GM19467 (cell line): ENCODE data around the gene HAS3.
"Not testable (repeated sequence)": the region's sequence is repeated elsewhere in the genome, so short reads cannot be mapped to it uniquely, and the experiment has no call there.

Source experiments
- ATAC-seq: cut with Tn5 transposase; IDR thresholded peaks from one replicate; pipeline ENCODE4 v1.9.1; 2021; ENCODE audit warnings: mild to moderate bottlenecking, moderate library complexity; ENCODE audit not compliant: unreplicated experiment

Gene HAS3

GRCh38 chr16:69115837-69116236, 10.4 kb downstream of the HAS3 start:
- no peak for ATAC-seq

GRCh38 chr16:69116256-69116875, 10.9 kb downstream of the HAS3 start:
- no peak for ATAC-seq

- no peak for ATAC-seq
Measured at GRCh38 chr16:69116906-69117305, 11.5 kb downstream of the HAS3 start.

GRCh38 chr16:69118468-69118867, 13.0 kb downstream of the HAS3 start:
- no peak for ATAC-seq

GRCh38 chr16:69118994-69119393, 13.5 kb downstream of the HAS3 start:
- no peak for ATAC-seq

GRCh38 chr16:69119536-69119935, 14.1 kb downstream of the HAS3 start:
- no peak for ATAC-seq

- ATAC-seq: no peak
Measured at GRCh38 chr16:69120096-69120664, 14.7 kb downstream of the HAS3 start.

- ATAC-seq: no peak
Measured at GRCh38 chr16:69123910-69124309, 18.5 kb downstream of the HAS3 start.

GRCh38 chr16:69124406-69124805, 19.0 kb downstream of the HAS3 start:
- not testable (repeated sequence) for ATAC-seq

- not testable (repeated sequence) for ATAC-seq
Measured at GRCh38 chr16:69124961-69125360, 19.5 kb downstream of the HAS3 start.

- ATAC-seq: no peak
Measured at GRCh38 chr16:69126221-69126620, 20.8 kb downstream of the HAS3 start.

- not testable (repeated sequence) for ATAC-seq
Measured at GRCh38 chr16:69126801-69127200, 21.3 kb downstream of the HAS3 start.

- no peak for ATAC-seq
Measured at GRCh38 chr16:69127966-69128510, 22.6 kb downstream of the HAS3 start.

- no peak for ATAC-seq
Measured at GRCh38 chr16:69130461-69130860, 25.0 kb downstream of the HAS3 start.

- no peak for ATAC-seq
Measured at GRCh38 chr16:69131167-69131838, 25.9 kb downstream of the HAS3 start.

- peak; percentile 42 for ATAC-seq
Measured at GRCh38 chr16:69131839-69132423, 26.5 kb downstream of the HAS3 start.

GRCh38 chr16:69132424-69133252, 27.2 kb downstream of the HAS3 start, which contains the start of the genes CHTF8 and UTP4:
Gene CHTF8 (minus strand): TSS chr16:69132588. CDS start chr16:69121458, 11,130 bp downstream.
Gene UTP4 (plus strand): TSS chr16:69132649. CDS start chr16:69133460, 811 bp downstream.
- peak; percentile 83 for ATAC-seq

GRCh38 chr16:69133373-69133954, 28.0 kb downstream of the HAS3 start:
- no peak for ATAC-seq

- ATAC-seq: no peak
Measured at GRCh38 chr16:69138608-69139007, 33.2 kb downstream of the HAS3 start.

GRCh38 chr16:69139464-69139863, 34.0 kb downstream of the HAS3 start:
- not testable (repeated sequence) for ATAC-seq
